SK-N-SH treated with all-trans-retinoic acid at 6 μM for 48 hours (cell line): ENCODE data around the gene VTI1A.

Source experiments
- ATAC-seq: fragments of 200-7000 bp; cut with Tn5 transposase; 3 replicates; pipeline ENCODE4 v1.9.1; 2020; ENCODE audit warnings: mild to moderate bottlenecking, moderate library complexity
- BACH2 ChIP-seq: fragments of 250-450 bp; sonication (Bioruptor Pico); IDR thresholded peaks from 2 replicates; pipeline ENCODE4 v1.9.0; 2021; ENCODE audit warnings: mild to moderate bottlenecking, borderline replicate concordance
- CSDC2 ChIP-seq: fragments of 250-450 bp; sonication (Bioruptor Pico); IDR thresholded peaks from 2 replicates; pipeline ENCODE4 v1.5.0; 2020; ENCODE audit warnings: mild to moderate bottlenecking, moderate library complexity
- GLIS3 ChIP-seq: fragments of 250-450 bp; sonication (Bioruptor Pico); IDR thresholded peaks from 2 replicates; pipeline ENCODE4 v1.5.0; 2020; ENCODE audit warnings: mild to moderate bottlenecking, moderate library complexity
- ISL1 ChIP-seq: fragments of 250-450 bp; sonication (Bioruptor Pico); IDR thresholded peaks from 2 replicates; pipeline ENCODE4 v2.1.2; 2022; ENCODE audit warnings: mild to moderate bottlenecking, moderate library complexity
- OSR1 ChIP-seq: fragments of 250-450 bp; sonication (Bioruptor Pico); IDR thresholded peaks from 2 replicates; pipeline ENCODE4 v1.8.0; 2022; ENCODE audit warnings: moderate library complexity, mild to moderate bottlenecking, inconsistent platforms
- PPARA ChIP-seq: fragments of 250-450 bp; sonication (Bioruptor Pico); IDR thresholded peaks from 2 replicates; pipeline ENCODE4 v1.5.0; 2020; ENCODE audit warnings: mild to moderate bottlenecking, borderline replicate concordance
- RARB ChIP-seq: fragments of 250-450 bp; sonication (Bioruptor Pico); IDR thresholded peaks from 2 replicates; pipeline ENCODE4 v1.8.0; 2021; ENCODE audit warnings: mild to moderate bottlenecking, moderate library complexity
- SNAI2 ChIP-seq: fragments of 250-450 bp; sonication (Bioruptor Pico); IDR thresholded peaks from 2 replicates; pipeline ENCODE4 v1.5.0; 2020; ENCODE audit warnings: mild to moderate bottlenecking, moderate library complexity
- TCF4 ChIP-seq: fragments of 250-450 bp; sonication (Bioruptor Pico); IDR thresholded peaks from 2 replicates; pipeline ENCODE4 v1.8.0; 2021; ENCODE audit warnings: mild to moderate bottlenecking, moderate library complexity, borderline replicate concordance
- TOX ChIP-seq: fragments of 250-450 bp; sonication (Bioruptor Pico); IDR thresholded peaks from 2 replicates; pipeline ENCODE4 v1.8.0; 2021; ENCODE audit warnings: mild to moderate bottlenecking, moderate library complexity, borderline replicate concordance
- ZC3H10 ChIP-seq: fragments of 250-450 bp; sonication (Bioruptor Pico); IDR thresholded peaks from 2 replicates; pipeline ENCODE4 v1.5.1; 2021; ENCODE audit warnings: mild to moderate bottlenecking, moderate library complexity
- ZFP3 ChIP-seq: fragments of 250-450 bp; sonication (Bioruptor Pico); IDR thresholded peaks from 2 replicates; pipeline ENCODE4 v1.5.0; 2020; ENCODE audit warnings: mild to moderate bottlenecking, moderate library complexity
- ZFP30 ChIP-seq: fragments of 450-650 bp; formaldehyde crosslinking; IDR thresholded peaks from 2 replicates; pipeline ENCODE4 v1.5.0; 2022; ENCODE audit warnings: mild to moderate bottlenecking, moderate library complexity
- ZNF565 ChIP-seq: fragments of 450-650 bp; formaldehyde crosslinking; conservative IDR thresholded peaks from 2 replicates; pipeline ENCODE4 v1.5.0; 2020; ENCODE audit warnings: low read depth, mild to moderate bottlenecking, moderate library complexity
- ZNF70 ChIP-seq: fragments of 450-650 bp; formaldehyde crosslinking; IDR thresholded peaks from 2 replicates; pipeline ENCODE4 v1.5.0; 2020; ENCODE audit warnings: mild to moderate bottlenecking, moderate library complexity
- ZNF8 ChIP-seq: fragments of 450-650 bp; formaldehyde crosslinking; IDR thresholded peaks from 2 replicates; pipeline ENCODE4 v1.5.0; 2020; ENCODE audit warnings: mild to moderate bottlenecking, moderate library complexity
- TF ChIP-seq, protein P1 (sequence below): fragments of 250-450 bp; sonication (Bioruptor Pico); IDR thresholded peaks from 2 replicates; pipeline ENCODE4 v1.8.0; 2021; ENCODE audit warnings: low read depth, mild to moderate bottlenecking, moderate library complexity, borderline replicate concordance
- TF ChIP-seq, protein P2 (sequence below): fragments of 250-450 bp; sonication (Bioruptor Pico); IDR thresholded peaks from 2 replicates; pipeline ENCODE4 v1.5.1; 2021; ENCODE audit warnings: mild to moderate bottlenecking, moderate library complexity
- TF ChIP-seq, protein P3 (sequence below): fragments of 250-450 bp; sonication (Bioruptor Pico); IDR thresholded peaks from 2 replicates; pipeline ENCODE4 v1.8.0; 2020; ENCODE audit warnings: mild to moderate bottlenecking, moderate library complexity, borderline replicate concordance
- TF ChIP-seq, protein P4 (sequence below): fragments of 250-450 bp; sonication (Bioruptor Pico); IDR thresholded peaks from 2 replicates; pipeline ENCODE4 v1.5.0; 2020; ENCODE audit warnings: mild to moderate bottlenecking, moderate library complexity
- TF ChIP-seq, protein P5 (sequence below): fragments of 250-450 bp; sonication (Bioruptor Pico); IDR thresholded peaks from 2 replicates; pipeline ENCODE4 v1.5.1; 2020; ENCODE audit warnings: low read depth, mild to moderate bottlenecking, moderate library complexity

Gene VTI1A

DNA sequence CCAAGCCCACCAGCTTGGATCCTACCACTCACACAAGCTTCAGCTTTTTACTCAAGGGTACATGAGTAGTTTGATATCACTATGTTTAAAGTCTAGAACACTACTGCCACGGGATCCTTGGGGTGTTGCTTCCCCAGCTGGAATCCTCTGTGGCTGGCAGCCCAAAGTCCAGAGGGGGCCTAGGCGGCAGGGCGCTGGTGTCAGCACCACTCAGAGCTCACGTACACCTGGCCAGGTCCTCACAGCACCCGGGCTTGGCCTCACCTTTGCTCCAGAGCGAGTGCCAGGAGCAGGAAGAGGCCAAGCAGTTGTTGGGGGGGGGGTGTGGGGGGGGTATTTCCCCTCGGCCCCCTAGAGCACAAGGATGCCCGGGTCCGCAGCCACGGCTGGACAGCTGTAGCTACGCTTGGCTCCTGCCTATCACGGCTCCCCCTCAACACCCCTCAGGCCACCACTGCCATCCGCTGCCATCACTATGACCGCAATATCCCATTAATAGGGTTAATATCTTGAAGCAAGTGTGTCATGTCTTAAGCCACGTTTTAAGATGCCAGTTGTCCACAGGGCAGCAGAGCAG lies 17.3 kb upstream of the VTI1A start:
- TF ChIP-seq, protein P1, sequence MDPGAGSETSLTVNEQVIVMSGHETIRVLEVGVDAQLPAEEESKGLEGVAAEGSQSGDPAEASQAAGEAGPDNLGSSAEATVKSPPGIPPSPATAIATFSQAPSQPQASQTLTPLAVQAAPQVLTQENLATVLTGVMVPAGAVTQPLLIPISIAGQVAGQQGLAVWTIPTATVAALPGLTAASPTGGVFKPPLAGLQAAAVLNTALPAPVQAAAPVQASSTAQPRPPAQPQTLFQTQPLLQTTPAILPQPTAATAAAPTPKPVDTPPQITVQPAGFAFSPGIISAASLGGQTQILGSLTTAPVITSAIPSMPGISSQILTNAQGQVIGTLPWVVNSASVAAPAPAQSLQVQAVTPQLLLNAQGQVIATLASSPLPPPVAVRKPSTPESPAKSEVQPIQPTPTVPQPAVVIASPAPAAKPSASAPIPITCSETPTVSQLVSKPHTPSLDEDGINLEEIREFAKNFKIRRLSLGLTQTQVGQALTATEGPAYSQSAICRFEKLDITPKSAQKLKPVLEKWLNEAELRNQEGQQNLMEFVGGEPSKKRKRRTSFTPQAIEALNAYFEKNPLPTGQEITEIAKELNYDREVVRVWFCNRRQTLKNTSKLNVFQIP (CRISPR knock-in tag): no peak
- TF ChIP-seq TOX (CRISPR knock-in tag): no peak
- TF ChIP-seq SNAI2 (CRISPR knock-in tag): no peak
- TF ChIP-seq, protein P2, sequence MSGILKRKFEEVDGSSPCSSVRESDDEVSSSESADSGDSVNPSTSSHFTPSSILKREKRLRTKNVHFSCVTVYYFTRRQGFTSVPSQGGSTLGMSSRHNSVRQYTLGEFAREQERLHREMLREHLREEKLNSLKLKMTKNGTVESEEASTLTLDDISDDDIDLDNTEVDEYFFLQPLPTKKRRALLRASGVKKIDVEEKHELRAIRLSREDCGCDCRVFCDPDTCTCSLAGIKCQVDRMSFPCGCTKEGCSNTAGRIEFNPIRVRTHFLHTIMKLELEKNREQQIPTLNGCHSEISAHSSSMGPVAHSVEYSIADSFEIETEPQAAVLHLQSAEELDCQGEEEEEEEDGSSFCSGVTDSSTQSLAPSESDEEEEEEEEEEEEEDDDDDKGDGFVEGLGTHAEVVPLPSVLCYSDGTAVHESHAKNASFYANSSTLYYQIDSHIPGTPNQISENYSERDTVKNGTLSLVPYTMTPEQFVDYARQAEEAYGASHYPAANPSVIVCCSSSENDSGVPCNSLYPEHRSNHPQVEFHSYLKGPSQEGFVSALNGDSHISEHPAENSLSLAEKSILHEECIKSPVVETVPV (CRISPR knock-in tag): no peak
- no peak for TF ChIP-seq ISL1 (CRISPR knock-in tag)
- TF ChIP-seq RARB (CRISPR knock-in tag): no peak
- TF ChIP-seq OSR1: no peak
- no peak for TF ChIP-seq ZFP30 (CRISPR knock-in tag)
- TF ChIP-seq CSDC2: no peak
- TF ChIP-seq, protein P3, sequence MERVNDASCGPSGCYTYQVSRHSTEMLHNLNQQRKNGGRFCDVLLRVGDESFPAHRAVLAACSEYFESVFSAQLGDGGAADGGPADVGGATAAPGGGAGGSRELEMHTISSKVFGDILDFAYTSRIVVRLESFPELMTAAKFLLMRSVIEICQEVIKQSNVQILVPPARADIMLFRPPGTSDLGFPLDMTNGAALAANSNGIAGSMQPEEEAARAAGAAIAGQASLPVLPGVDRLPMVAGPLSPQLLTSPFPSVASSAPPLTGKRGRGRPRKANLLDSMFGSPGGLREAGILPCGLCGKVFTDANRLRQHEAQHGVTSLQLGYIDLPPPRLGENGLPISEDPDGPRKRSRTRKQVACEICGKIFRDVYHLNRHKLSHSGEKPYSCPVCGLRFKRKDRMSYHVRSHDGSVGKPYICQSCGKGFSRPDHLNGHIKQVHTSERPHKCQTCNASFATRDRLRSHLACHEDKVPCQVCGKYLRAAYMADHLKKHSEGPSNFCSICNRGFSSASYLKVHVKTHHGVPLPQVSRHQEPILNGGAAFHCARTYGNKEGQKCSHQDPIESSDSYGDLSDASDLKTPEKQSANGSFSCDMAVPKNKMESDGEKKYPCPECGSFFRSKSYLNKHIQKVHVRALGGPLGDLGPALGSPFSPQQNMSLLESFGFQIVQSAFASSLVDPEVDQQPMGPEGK: no peak
- no peak for TF ChIP-seq BACH2 (CRISPR knock-in tag)
- no peak for TF ChIP-seq TCF4
- TF ChIP-seq ZNF70 (CRISPR knock-in tag): no peak
- TF ChIP-seq, protein P4, sequence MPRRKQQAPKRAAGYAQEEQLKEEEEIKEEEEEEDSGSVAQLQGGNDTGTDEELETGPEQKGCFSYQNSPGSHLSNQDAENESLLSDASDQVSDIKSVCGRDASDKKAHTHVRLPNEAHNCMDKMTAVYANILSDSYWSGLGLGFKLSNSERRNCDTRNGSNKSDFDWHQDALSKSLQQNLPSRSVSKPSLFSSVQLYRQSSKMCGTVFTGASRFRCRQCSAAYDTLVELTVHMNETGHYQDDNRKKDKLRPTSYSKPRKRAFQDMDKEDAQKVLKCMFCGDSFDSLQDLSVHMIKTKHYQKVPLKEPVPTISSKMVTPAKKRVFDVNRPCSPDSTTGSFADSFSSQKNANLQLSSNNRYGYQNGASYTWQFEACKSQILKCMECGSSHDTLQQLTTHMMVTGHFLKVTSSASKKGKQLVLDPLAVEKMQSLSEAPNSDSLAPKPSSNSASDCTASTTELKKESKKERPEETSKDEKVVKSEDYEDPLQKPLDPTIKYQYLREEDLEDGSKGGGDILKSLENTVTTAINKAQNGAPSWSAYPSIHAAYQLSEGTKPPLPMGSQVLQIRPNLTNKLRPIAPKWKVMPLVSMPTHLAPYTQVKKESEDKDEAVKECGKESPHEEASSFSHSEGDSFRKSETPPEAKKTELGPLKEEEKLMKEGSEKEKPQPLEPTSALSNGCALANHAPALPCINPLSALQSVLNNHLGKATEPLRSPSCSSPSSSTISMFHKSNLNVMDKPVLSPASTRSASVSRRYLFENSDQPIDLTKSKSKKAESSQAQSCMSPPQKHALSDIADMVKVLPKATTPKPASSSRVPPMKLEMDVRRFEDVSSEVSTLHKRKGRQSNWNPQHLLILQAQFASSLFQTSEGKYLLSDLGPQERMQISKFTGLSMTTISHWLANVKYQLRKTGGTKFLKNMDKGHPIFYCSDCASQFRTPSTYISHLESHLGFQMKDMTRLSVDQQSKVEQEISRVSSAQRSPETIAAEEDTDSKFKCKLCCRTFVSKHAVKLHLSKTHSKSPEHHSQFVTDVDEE (CRISPR knock-in tag): no peak
- TF ChIP-seq ZC3H10 (CRISPR knock-in tag): no peak
- TF ChIP-seq, protein P5, sequence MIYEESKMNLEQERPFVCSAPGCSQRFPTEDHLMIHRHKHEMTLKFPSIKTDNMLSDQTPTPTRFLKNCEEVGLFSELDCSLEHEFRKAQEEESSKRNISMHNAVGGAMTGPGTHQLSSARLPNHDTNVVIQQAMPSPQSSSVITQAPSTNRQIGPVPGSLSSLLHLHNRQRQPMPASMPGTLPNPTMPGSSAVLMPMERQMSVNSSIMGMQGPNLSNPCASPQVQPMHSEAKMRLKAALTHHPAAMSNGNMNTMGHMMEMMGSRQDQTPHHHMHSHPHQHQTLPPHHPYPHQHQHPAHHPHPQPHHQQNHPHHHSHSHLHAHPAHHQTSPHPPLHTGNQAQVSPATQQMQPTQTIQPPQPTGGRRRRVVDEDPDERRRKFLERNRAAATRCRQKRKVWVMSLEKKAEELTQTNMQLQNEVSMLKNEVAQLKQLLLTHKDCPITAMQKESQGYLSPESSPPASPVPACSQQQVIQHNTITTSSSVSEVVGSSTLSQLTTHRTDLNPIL (CRISPR knock-in tag): no peak
- TF ChIP-seq PPARA (CRISPR knock-in tag): no peak
- no peak for ATAC-seq

DNA sequence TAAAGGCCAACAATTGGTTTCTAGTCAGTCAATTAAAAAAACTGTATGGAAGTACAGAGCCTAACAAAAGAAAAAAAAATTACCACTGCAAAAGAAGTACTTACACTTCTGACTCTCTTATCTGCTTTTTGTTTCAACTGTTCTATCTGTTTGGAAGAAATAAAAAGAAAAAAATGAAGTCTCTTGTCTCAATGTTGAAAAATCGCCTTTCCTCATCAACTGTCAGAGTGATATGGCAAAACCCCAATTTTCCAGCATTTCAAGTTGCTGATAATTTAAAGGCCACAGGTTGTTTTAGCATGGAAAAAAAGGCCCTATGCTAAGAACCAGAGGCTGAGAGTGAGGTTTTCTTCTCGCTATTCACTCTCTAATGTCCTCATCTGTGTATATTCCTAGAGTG lies 13.9 kb upstream of the VTI1A start:
- no peak for TF ChIP-seq TCF4
- TF ChIP-seq, protein P4 (CRISPR knock-in tag): no peak
- no peak for TF ChIP-seq ZFP30 (CRISPR knock-in tag)
- no peak for TF ChIP-seq ZNF565
- no peak for TF ChIP-seq ZNF8 (CRISPR knock-in tag)
- no peak for TF ChIP-seq BACH2 (CRISPR knock-in tag)
- TF ChIP-seq, protein P3: no peak
- no peak for TF ChIP-seq GLIS3 (CRISPR knock-in tag)
- no peak for TF ChIP-seq OSR1
- TF ChIP-seq RARB (CRISPR knock-in tag): no peak
- TF ChIP-seq, protein P2 (CRISPR knock-in tag): no peak
- no peak for TF ChIP-seq ZFP3 (CRISPR knock-in tag)
- no peak for ATAC-seq
